GM18499 (cell line): Measurements from ENCODE around the gene ILF3.
"Not testable (repeated sequence)": the region's sequence is repeated elsewhere in the genome, so short reads cannot be mapped to it uniquely, and the experiment has no call there.

Source experiments
- ATAC-seq: cut with Tn5 transposase; IDR thresholded peaks from one replicate; pipeline ENCODE4 v1.9.1; 2021; ENCODE audit warnings: moderate number of reproducible peaks; ENCODE audit not compliant: insufficient read depth, unreplicated experiment

Gene ILF3

DNA sequence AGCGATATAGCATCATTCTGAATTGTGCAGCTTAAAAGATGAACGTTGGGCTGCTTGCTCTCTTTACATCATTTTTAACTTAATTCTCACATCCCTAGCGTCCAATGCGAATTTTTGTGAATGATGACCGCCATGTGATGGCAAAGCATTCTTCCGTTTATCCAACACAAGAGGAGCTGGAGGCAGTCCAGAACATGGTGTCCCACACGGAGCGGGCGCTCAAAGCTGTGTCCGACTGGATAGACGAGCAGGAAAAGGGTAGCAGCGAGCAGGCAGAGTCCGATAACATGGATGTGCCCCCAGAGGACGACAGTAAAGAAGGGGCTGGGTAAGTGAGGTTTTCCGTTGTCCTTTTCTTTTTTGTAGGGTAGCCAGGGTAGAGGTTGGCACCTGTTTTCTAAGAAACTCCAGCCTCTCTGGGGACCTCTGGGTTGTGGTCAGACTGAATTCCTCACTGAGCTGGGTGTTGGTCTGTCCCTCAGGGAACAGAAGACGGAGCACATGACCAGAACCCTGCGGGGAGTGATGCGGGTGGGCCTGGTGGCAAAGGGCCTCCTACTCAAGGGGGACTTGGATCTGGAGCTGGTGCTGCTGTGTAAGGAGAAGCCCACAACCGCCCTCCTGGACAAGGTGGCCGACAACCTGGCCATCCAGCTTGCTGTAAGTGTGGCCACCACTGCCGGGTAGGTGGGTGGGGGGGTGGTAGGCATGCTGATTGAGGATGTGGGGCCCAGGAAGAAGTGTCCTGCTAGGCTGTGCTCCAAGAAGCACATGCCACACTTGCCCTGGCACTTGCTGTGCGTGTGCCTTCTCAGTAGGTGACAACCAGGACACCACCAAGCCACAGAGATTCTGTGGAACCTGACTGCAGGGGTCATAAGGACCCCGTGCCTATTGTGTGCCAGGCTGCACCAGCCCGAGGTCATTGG lies 17.0 kb downstream of the ILF3 start:
- no peak for ATAC-seq

DNA sequence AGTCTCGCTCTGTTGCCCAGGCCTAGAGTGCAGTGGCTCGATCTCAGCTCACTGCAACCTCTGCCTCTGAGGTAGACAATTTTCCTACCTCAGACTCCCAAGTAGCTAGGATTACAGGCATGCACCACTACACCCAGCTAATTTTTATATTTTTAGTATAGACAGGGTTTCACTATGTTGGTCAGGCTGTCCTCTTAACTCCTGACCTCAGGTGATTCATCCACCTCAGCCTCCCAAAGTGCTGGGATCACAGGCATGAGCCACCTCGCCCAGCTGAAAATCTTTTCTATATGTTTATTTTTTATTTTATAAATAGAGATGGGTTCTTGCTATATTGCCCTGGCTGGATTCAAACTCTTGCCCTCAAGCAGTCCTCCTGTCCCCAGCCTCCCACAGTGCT lies 17.8 kb downstream of the ILF3 start:
- not testable (repeated sequence) for ATAC-seq

DNA sequence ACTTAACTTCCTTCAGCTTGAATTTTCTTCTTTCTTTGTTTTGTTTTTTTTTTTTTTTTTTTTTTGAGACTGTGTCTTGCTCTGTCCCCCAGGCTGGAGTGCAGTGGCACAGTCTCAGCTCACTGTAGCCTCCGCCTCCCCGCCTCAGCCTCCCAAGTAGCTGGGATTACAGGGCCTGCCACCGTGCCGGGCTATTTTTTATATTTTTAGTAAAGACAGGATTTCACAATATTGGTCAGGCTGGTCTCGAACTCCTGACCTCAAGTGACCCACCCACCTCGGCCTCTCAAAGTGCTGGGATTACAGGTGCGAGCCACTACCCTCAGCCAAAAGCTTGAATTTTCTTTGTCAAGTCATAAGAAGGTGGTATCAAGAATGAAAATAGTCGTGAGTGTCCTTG lies 21.1 kb downstream of the ILF3 start:
- not testable (repeated sequence) for ATAC-seq

DNA sequence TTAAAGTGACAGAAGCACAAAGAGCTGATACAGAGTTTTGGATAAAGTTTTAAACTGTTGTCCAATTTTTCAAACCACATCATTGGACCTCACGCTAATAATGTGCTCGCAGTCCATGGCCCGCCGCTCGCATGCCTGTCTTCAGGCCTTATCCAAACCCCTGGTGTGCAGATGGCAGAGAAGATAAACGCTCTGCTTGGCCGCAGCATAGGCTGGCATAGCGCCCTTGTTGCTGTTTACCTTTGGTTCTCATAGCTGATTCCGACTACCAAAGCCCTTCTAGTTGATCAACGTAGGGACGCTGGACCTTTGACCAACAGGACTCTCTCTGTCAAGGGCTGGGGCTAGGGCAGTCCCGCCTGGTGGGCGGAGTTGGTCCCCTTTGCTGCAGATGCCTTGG lies 23.6 kb downstream of the ILF3 start:
- ATAC-seq = no peak

DNA sequence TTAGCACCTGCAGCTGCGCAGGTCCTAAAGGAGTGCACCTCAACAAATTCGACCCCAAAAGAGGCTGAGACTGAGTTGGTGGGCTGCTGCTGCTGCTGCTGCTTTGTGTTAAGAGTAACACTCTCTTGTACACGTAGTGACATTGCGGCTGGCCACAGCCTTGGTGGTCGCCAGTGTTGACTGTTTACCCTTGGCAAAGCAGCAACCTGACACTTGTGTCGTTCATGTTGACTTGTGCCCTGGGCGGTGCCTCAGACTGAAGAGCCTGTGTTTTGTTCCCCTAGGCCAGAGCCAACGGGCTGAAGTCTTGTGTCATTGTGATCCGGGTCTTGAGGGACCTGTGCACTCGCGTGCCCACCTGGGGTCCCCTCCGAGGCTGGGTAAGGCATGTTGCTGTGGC lies 24.7 kb downstream of the ILF3 start:
- ATAC-seq = no peak

DNA sequence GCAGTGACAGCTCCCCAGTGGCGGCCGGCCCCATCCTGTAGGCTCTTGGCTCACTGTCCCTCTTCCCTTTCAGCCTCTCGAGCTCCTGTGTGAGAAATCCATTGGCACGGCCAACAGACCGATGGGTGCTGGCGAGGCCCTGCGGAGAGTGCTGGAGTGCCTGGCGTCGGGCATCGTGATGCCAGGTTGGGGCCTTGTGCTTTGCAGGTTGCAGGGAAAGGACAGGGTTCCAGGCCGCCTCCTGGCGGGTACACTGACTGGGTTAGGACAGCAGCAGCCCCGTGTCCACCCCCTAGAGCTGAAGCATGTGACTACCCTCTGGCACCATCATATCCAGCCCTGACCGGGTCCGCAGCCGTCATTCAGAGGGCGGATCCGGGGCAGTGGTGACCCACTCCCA lies 25.6 kb downstream of the ILF3 start:
- ATAC-seq = no peak

DNA sequence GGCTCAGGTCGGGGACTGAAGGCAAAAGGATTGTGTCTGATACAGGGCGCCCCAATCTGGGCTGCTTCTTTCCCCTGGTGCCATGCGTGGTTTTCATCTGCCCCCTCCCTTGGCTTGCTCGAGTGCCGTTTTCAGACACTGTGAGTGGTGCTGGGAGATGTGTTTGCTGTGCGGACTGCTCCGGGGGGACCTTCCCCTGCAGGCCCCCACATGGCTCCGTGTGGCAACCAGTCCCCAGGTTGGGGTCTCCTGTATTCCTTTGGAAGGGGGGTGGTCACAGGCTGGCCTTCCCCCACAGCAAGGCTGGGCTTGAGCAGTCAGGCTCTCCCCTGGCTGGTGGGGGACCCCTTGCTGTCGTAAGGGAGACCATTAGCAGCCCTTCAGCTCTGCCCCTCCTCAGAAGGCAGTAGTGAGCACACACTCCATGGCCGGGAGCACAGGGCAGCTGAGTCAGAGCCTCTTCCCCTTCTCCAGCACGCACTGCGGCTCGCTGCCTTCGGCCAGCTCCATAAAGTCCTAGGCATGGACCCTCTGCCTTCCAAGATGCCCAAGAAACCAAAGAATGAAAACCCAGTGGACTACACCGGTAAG lies 26.5 kb downstream of the ILF3 start:
- no peak for ATAC-seq

DNA sequence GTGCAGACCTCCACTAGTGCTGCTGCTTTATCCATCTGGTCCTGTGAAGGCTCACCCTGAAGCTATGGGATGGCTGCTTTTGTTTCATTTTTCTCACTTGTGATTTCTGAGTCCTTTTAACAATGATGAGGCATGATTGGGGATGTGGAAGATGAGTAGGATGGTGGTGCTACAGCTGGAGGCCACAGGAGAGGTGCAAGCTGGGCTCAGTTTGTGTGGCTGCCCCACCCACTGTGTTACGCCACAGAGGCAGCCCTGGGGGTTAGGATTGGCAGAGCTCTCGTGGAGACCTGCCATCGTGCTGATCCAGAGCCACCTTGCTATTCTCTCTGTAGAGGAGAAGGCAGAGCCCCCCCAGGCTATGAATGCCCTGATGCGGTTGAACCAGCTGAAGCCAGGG lies 27.5 kb downstream of the ILF3 start:
- no peak for ATAC-seq

DNA sequence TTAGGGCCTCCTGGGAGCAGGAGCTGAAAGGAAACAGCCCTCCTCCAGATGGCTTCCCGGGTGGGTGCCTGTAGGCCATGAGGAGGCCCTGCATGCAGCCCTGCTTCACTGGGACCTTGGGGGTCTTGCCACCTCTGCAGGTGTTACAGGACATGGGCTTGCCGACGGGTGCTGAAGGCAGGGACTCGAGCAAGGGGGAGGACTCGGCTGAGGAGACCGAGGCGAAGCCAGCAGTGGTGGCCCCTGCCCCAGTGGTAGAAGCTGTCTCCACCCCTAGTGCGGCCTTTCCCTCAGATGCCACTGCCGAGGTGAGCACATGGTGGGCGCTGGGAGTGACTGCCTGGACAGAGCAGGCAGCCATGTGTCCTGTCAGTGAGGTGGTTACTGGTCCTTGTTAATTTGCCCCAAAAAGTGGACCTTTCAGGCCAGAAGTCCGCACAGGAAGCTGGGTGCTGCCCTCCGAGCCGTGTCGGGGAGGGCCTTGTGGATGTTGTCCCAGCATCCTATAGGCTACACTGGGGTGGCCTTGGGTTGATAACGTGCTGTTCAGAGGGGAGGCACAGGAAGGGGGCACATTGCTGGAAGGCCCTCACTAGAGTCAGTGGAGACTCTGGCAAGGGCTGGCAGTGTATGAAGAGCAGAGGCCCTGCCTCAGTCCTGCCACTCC lies 28.4 kb downstream of the ILF3 start:
- ATAC-seq = no peak

DNA sequence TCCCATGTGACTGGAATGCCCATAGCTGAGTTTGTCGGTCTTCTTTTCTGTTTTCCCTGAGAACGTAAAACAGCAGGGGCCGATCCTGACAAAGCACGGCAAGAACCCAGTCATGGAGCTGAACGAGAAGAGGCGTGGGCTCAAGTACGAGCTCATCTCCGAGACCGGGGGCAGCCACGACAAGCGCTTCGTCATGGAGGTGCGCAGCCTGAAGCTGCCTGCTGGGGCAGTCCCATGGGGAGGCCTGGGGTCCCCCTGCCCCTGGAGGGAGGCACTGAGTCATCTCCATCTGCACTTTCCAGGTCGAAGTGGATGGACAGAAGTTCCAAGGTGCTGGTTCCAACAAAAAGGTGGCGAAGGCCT lies 28.9 kb downstream of the ILF3 start:
- no peak for ATAC-seq

DNA sequence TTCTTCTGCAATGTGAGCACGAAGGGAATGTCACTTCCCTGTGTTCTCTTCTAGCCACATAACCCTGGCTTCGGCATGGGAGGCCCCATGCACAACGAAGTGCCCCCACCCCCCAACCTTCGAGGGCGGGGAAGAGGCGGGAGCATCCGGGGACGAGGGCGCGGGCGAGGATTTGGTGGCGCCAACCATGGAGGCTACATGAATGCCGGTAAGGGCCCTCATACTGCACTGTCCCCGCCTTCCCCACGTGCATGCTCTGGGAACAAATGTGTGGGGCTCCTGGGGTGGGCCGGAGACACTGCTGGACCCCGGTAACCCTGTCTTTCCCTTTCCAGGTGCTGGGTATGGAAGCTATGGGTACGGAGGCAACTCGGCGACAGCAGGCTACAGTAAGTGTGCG lies 29.4 kb downstream of the ILF3 start:
- no peak for ATAC-seq

DNA sequence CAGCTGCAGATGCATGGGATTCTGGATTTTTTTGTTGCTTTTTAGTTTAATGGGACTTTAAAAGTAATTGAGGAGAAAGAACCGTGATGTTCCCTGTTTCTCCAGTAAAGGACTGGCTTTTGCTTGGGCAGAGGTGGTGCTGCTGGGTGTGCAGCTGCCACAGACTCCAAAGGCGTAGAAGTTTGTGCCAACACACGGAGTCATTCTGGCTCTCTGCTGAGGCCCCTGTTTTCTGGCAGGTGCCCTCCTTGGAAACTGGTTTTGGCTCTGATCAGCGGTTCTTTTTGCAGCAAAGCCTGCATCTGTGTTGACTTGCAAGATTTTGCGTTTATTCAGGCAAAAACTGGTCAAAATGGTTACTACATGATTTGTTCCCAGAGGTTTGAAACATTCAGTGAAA lies 31.1 kb downstream of the ILF3 start:
- ATAC-seq = no peak

DNA sequence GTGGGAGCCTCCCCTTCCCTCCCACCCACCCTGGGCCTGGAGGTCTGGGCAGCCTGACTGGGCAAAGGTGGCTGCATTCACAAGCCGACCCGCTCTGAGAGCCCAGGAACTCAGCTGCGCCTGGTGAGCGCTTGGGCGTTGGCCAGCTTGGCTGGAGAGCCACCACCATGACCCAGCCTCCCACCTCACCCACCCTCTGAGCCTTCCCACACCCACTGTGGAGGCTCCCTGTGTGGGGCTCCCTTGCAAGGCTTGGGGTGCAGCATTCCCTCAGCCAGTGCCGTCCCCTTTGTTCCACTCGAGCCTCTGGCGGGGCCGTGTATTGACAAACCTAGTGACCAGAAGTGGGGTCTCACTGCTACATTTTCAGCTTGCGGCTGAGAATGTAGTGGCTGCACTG lies 32.0 kb downstream of the ILF3 start:
- no peak for ATAC-seq

DNA sequence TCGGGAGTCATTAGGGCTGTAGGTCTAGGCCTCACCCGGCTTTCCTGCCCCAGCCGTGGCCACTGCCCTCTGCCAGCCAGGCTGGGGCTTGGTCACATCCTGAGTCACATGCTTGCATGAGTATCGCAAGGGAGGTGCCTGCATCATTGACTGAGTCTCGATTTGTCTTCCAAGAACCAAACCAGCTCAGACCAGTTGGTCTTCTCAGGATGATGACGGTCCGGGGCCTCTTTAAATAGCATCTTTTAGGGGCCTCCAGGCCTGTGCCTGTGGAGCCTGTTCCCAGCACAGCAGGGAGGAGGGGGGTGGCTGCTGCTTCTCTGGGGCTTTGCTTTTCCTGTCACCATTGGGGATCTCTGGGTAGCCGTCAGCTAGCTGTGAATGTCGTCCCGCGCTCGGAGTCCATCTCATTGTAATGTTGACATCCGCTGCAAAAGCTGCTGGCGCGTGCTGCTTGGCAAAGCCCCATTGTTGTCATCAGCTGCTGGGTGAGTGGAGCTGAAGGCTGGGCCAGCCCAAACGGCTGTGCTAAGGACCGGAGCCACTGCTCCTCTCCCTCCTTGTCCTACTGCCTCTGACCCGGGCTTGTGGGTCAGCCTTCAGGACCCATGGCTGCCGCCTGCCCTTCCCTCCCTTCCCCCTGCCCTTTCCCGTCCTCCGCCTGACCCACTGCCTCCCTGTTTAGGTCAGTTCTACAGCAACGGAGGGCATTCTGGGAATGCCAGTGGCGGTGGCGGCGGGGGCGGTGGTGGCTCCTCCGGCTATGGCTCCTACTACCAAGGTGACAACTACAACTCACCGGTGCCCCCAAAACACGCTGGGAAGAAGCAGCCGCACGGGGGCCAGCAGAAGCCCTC lies 32.7 kb downstream of the ILF3 start:
- ATAC-seq = no peak

DNA sequence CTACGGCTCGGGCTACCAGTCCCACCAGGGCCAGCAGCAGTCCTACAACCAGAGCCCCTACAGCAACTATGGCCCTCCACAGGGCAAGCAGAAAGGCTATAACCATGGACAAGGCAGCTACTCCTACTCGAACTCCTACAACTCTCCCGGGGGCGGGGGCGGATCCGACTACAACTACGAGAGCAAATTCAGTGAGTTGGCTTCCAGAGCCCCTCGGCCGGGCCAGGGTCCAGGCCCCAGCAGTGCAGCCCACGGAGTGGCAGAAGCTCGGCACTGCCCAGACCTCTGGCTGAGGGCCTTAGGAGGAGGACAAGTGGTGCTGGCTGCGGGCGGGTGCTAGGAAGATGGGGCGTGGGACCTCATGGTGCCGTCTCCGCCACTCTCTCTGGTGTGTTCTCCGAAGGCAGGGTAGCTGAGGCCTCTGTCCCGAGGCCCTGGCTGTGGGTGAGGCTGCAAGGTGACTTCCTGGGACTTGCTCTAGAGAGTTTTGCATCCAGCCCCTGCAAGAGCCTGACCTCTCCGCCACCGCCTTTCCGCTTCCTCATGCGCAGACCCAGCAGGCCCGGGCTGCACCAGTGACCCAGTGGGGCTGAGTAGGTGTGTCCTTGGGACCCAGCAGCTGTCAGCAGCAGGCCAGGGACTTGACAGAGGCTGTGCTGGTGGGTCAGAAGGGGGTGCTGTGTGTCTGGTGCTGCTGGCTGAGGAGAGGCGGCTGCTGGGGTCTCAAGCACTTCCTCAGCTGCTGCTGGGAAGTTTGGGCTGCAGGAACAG lies 33.6 kb downstream of the ILF3 start:
- no peak for ATAC-seq

DNA sequence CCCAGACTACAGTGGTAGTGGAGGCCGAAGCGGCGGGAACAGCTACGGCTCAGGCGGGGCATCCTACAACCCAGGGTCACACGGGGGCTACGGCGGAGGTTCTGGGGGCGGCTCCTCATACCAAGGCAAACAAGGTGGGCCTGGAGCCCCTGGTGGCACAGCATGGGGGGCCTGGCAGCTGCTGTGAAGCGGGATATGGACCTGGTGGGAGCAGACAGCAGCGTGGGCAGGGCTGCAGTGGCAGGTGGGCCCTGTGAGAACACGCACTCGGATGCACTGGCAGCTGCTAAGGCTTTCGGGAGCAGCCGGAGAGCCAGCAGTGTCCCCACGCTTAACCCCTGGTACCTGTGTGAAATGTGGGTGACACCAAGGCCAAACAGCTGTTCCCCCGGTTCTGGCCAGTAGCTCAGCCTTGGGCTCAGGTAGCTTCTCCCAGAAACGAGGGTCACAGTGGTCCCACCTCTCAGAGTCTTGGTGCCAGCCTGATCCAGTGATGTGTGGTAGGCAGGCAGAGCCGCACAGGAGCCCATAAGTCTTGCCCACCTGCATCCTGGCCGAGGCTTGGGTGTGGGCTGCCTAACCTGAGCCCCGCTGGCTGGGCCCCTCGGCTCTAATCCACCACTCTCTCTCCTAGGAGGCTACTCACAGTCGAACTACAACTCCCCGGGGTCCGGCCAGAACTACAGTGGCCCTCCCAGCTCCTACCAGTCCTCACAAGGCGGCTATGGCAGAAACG lies 34.6 kb downstream of the ILF3 start:
- no peak for ATAC-seq

DNA sequence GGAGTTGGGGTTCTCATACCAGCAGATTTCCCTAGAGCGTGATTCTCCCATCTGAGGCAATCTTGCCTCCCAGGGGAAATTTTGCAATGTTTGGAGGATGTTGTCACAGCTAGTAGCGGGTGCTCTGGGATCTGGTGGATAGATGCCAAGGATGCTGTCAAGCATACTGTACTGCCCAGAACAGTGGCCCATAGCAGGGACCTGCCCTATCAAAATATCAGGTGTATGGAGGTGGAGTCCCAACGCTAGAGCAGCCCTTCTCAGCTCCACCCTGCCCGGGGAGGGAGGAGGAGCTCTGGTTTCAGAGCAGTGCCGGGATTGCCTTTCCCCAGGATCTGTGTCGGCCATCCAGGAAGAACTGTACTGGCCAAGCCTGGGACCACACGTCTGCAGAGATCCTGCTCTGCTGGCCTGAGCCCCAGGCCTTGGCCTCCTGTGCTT lies 36.2 kb downstream of the ILF3 start:
- no peak for ATAC-seq

DNA sequence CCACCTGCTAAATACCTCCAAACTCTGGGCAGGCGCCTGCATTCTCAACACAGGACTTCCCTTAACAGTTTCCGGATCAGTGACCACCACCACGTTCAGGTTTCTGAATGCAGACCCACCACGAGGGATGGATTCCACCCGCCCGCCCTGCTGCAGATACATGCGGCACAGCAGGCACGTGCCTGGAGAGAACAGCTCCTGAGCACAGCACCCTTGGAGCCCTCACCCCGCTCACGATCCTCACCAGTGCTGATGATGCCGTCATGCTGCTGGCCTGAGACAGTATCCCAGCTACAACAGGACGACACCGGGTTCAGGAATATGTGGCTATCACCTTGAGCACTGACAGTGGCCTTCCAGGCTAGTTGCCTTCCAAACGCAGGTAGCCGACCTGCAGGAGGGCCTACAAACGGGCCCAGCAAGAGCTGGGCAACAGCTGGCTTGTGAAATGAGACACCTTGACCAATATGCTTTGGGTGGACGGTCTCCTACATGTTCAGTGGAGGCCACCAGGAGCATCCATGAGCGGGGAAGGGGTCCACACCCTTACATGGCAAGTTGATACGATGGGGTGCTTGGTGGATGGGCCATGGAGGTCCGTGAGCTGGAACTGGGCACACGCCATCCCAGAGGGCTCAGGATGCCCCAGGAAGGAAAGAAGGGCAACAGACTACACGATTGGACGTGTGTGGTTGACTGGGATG lies 37.2 kb downstream of the ILF3 start:
- ATAC-seq = no peak

DNA sequence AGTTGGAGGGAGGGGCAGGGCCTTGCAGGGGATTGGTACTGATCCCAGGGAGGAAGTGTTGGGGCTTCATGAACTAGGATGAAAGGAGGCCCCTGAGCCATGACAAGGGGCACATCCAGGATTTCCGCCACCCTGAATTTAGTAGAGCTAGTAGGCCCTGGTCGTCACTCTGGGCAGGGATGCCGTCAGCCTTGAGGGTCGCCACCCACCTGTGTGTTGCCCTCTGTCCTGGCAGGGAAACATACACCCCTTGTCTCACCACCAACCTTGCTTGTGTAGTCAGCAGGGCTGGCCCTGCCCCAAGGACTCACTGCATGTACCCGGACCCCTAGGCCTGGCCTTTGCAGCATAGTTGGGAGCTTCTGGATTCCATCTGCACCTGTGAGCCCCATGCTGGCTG lies 37.7 kb downstream of the ILF3 start:
- no peak for ATAC-seq
